ENCODE measurements around the gene MSH4.

The MSH4 gene

DNA sequence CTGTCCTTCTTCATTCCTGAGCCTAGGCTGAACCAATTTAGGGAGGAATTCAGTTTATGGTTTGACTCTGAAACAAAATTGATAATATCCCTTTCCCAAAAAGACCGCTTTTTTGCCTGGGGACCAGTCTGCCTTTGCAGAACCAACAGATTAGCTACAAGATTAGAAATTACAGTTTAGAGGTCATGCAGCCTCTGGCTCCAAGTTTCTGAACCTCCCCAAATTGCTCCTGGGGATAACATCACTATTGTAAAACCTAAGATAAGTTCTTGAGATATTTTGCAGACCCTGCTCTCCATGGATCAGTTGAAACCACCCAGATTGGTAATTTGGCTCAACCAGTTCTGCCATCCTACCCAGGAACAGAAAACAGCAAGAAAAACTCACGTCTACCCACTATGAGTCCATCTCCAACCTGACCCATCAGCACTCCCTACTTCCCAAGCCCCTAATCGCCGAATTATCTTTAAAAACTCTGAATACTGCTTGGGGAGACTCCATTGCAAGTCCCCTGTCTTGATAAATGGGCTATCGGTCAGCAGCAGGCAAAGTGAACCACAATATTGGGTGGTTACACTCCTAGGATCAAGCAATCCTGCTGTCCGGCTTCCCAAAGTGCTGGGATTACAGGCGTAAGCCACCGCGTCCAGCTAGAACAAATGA lies 11.2 kb upstream of the MSH4 start:
- TF ChIP-seq, protein P1, sequence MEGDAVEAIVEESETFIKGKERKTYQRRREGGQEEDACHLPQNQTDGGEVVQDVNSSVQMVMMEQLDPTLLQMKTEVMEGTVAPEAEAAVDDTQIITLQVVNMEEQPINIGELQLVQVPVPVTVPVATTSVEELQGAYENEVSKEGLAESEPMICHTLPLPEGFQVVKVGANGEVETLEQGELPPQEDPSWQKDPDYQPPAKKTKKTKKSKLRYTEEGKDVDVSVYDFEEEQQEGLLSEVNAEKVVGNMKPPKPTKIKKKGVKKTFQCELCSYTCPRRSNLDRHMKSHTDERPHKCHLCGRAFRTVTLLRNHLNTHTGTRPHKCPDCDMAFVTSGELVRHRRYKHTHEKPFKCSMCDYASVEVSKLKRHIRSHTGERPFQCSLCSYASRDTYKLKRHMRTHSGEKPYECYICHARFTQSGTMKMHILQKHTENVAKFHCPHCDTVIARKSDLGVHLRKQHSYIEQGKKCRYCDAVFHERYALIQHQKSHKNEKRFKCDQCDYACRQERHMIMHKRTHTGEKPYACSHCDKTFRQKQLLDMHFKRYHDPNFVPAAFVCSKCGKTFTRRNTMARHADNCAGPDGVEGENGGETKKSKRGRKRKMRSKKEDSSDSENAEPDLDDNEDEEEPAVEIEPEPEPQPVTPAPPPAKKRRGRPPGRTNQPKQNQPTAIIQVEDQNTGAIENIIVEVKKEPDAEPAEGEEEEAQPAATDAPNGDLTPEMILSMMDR (conservative IDR thresholded peaks at IDR 0.05) = no peak
- TF ChIP-seq ZFX (IDR thresholded peaks at IDR 0.05) = no peak
- peak overlapping the region; percentile 89 for H3K27ac ChIP-seq

DNA sequence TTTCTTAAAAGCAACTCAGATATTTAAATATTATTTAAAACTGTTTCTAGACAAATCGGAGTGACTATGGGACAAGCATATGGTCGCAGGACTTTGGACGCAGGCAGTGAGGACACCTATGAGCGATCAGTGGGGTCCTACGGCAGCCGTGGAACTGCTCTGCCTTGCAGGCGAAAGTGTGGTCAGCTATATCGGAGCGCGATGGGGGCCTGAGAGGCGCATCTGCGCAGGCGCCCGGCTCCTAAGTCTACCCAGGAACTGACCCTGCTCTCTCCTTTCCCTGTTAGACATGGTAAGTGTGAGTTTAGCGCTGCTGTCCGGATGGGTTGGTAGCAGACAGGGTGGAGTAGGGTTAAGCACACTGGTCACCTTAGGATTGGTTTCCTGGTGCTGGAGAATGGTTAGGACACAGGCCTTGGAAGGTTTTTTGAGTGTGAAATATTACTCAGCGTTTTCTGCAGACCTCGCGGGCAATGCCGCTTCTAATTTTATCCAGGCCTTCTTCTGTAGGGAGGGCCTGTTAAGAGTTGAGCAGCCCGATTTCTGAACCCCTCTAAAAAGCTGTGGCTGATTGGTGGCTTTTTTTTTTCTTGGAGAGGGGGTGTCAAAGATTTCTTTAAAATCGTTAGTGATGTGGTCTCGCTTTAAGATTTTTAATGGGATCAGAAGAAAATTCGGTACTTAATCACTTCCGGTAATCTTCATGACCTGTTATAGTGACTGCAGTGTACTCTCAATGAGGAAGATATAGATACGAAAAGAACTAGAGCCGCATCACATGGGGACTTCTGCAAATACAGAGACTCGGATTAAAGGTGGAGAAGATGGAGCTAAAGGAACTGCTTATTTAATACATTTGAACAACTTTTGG lies 10.5 kb upstream of the MSH4 start, which contains the start of gene RABGGTB:
TSS of gene RABGGTB (plus strand) at position 274 of the 871 bp plus-strand sequence. CDS start at position 290, 16 bp downstream.
- peak within 1 kb of the TSS; percentile 89 for H3K27ac ChIP-seq

DNA sequence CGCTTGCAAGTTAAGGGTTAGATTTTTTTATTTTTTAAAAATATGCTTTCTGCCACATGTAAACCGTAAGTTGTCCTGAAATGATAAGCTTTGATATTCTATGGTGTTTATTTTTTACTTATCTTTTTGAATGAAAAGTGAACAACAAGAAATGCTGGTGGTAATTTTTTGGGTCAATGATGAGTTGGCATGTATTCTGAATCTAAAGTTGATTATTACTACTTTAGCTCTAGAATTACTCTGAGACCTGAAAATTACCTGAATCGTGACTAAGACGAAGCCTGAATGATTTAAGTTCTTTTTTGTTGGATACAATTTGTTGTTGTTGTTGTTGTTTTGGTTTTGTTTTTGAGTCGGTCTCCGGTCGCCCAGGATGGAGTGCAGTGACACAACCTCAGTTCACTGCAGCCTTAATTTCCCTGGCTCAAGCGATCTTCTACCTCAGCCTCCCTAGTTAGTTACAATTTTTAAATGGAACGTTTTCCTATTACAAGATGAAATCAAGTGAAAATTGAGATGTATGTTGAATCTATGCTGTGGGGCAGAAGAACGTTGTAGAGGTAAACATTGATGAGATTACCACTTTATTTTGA lies 9.7 kb upstream of the MSH4 start:
- TF ChIP-seq ZFX (IDR thresholded peaks at IDR 0.05) = no peak
- TF ChIP-seq, protein P1 (conservative IDR thresholded peaks at IDR 0.05) = no peak
- peak overlapping the region; percentile 65; the same call in 1 of the 2 replicates for H3K27ac ChIP-seq

More for the DNA sequence above, 10.5 kb upstream of the MSH4 start, which contains the start of gene RABGGTB:
- TF ChIP-seq, protein P1 (conservative IDR thresholded peaks at IDR 0.05) = no peak
- TF ChIP-seq ZFX (IDR thresholded peaks at IDR 0.05) = peak; percentile 79

DNA sequence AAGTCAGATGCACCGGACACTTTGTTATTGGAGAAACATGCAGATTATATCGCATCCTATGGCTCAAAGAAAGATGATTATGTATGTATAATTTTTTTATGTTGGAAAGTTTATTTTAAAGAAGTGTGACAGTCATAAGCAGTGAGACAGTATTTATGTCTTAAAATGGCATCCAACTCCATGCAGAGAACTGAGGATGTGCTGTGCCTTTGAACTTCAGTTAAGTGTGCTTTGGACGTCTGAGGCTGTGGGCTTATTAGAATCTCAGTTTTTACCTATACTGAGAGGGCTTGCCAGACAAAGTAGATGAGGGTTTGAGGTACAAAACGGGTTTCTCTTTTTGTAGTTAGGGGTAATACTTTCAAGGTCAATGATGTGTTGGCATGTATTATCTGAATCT lies 9.2 kb upstream of the MSH4 start:
- TF ChIP-seq, protein P1 (conservative IDR thresholded peaks at IDR 0.05) = no peak
- no peak for TF ChIP-seq ZFX (IDR thresholded peaks at IDR 0.05)
- peak overlapping the region; percentile 65; the same call in 1 of the 2 replicates for H3K27ac ChIP-seq

DNA sequence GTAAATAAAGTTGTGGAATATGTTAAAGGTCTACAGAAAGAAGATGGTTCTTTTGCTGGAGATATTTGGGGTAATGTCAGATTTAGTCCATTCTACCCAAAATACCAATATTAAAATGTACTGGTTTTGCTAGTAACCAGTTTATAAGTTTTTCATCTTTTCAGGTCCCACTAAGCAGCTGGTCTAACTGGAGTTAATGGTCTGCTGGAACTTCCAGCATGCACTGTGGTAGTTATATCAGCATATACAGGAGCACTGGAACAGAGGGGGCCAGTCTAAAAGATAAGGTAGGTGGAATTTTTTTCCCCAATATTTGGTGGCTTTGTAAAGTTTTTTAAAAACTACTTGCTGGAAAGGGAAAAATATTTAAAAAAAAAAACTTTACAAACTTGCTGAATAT lies 6.7 kb upstream of the MSH4 start:
- H3K27ac ChIP-seq = no peak overlapping the region
- TF ChIP-seq ZFX (IDR thresholded peaks at IDR 0.05) = no peak
- TF ChIP-seq, protein P1 (conservative IDR thresholded peaks at IDR 0.05) = no peak

DNA sequence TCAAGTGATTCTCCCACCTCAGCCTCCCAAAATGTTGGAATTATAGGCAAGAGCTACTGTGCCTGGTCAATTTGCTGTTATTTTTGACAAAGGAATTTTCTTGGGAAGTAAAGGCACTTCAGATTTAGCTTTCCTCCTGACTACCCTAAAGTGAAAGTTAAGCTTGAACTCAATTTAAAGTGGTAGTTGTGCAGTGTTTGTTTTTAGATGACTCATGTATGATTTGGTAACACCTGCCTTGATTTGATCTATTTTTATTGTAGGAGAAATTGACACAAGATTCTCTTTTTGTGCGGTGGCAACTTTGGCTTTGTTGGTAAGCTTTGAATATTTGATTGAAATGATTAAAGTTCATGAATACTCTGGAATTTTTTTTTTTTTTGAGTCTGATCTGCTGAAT lies 5.7 kb upstream of the MSH4 start:
- TF ChIP-seq, protein P1 (conservative IDR thresholded peaks at IDR 0.05) = no peak
- no peak for TF ChIP-seq ZFX (IDR thresholded peaks at IDR 0.05)
- peak overlapping the region; percentile 46 for H3K27ac ChIP-seq

Measured in C4-2B (cell line).